HepG2 (cell line): ENCODE results near the gene PLD2. TPM values are rescaled to one million over a fixed set of nuclear protein-coding genes. Genes with fewer than 3 reads are reported as not detected.

ENCODE experiments used
- ARNTL ChIP-seq: sonication (generic); formaldehyde crosslinking; IDR thresholded peaks from 2 replicates; pipeline ENCODE4 v1.4.0; 2020; ENCODE audit warnings: mild to moderate bottlenecking, missing genetic modification reagents
- CAMTA2 ChIP-seq: sonication (generic); formaldehyde crosslinking; IDR thresholded peaks from 2 replicates; pipeline ENCODE4 v1.4.0; 2020; ENCODE audit warnings: mild to moderate bottlenecking, missing genetic modification reagents, borderline replicate concordance
- ESRRA ChIP-seq: sonication (generic); formaldehyde crosslinking; IDR thresholded peaks from 2 replicates; pipeline ENCODE4 v1.5.1; 2020; ENCODE audit warnings: mild to moderate bottlenecking, low read depth, missing genetic modification reagents
- HOXD1 ChIP-seq: sonication (generic); formaldehyde crosslinking; IDR thresholded peaks from 2 replicates; pipeline ENCODE4 v1.5.0; 2020; ENCODE audit warnings: missing genetic modification reagents
- ISL2 ChIP-seq: sonication (generic); formaldehyde crosslinking; IDR thresholded peaks from 2 replicates; pipeline ENCODE4 v1.5.0; 2020; ENCODE audit warnings: missing genetic modification reagents
- KLF16 ChIP-seq, 2 experiments: sonication (generic) in 1 of 2; formaldehyde crosslinking in 1 of 2; IDR thresholded peaks; 2 replicates each; pipeline versions ENCODE4 v1.6.1 to v1.8.0; 2016 to 2023; ENCODE audit warnings: missing genetic modification reagents in 2 of 2, missing compliant biosample characterization in 1 of 2
- NFKBIZ ChIP-seq: IDR thresholded peaks from 2 replicates; pipeline ENCODE4 v1.6.1; 2018; ENCODE audit warnings: missing genetic modification reagents, missing compliant biosample characterization
- REPIN1 ChIP-seq: sonication (generic); formaldehyde crosslinking; IDR thresholded peaks from 2 replicates; pipeline ENCODE4 v1.8.0; 2022; ENCODE audit warnings: missing genetic modification reagents, low read depth, mild to moderate bottlenecking, borderline replicate concordance
- RFXANK ChIP-seq: IDR thresholded peaks from 2 replicates; pipeline ENCODE4 v1.6.1; 2016
- RXRB ChIP-seq: IDR thresholded peaks from 2 replicates; pipeline ENCODE4 v1.6.1; 2016; ENCODE audit warnings: borderline replicate concordance, missing genetic modification reagents, missing compliant biosample characterization
- SAFB2 ChIP-seq: sonication (generic); formaldehyde crosslinking; IDR thresholded peaks from 2 replicates; pipeline ENCODE4 v1.5.1; 2020; ENCODE audit warnings: missing genetic modification reagents, low read depth, mild to moderate bottlenecking, borderline replicate concordance
- SP2 ChIP-seq: sonication (generic); formaldehyde crosslinking; IDR thresholded peaks from 2 replicates; pipeline ENCODE4 v1.5.1; 2020; ENCODE audit warnings: mild to moderate bottlenecking, missing genetic modification reagents
- ZBTB3 ChIP-seq: sonication (generic); formaldehyde crosslinking; IDR thresholded peaks from 2 replicates; pipeline ENCODE4 v1.4.0; 2020; ENCODE audit warnings: low read depth, mild to moderate bottlenecking, moderate library complexity, missing genetic modification reagents, borderline replicate concordance
- ZC3H13 ChIP-seq: sonication (generic); formaldehyde crosslinking; IDR thresholded peaks from 2 replicates; pipeline ENCODE4 v1.8.1; 2023; ENCODE audit warnings: mild to moderate bottlenecking, missing genetic modification reagents, moderate library complexity
- ZNF225 ChIP-seq: sonication (generic); formaldehyde crosslinking; IDR thresholded peaks from 2 replicates; pipeline ENCODE4 v1.4.0; 2020; ENCODE audit warnings: mild to moderate bottlenecking, missing genetic modification reagents
- ZNF274 ChIP-seq: sonication (generic); formaldehyde crosslinking; IDR thresholded peaks from 2 replicates; pipeline ENCODE4 v1.5.1; 2020; ENCODE audit warnings: mild to moderate bottlenecking, missing genetic modification reagents
- ZNF468 ChIP-seq: sonication (generic); formaldehyde crosslinking; IDR thresholded peaks from 2 replicates; pipeline ENCODE4 v1.8.0; 2022; ENCODE audit warnings: mild to moderate bottlenecking, moderate library complexity, missing genetic modification reagents
- ZNF563 ChIP-seq: sonication (generic); formaldehyde crosslinking; IDR thresholded peaks from 2 replicates; pipeline ENCODE4 v1.8.0; 2022; ENCODE audit warnings: mild to moderate bottlenecking, moderate library complexity, missing genetic modification reagents
- ZNF776 ChIP-seq: sonication (generic); formaldehyde crosslinking; IDR thresholded peaks from 2 replicates; pipeline ENCODE4 v1.4.0; 2020; ENCODE audit warnings: mild to moderate bottlenecking, missing genetic modification reagents
- ZNF878 ChIP-seq: sonication (generic); formaldehyde crosslinking; IDR thresholded peaks from 2 replicates; pipeline ENCODE4 v1.8.1; 2023; ENCODE audit warnings: mild to moderate bottlenecking, missing genetic modification reagents, moderate library complexity
- polyA plus RNA-seq, 8 experiments: library from polyadenylated mRNA; depleted of rRNA in 3 of 8; stranded (reverse) in 7 of 8; unstranded in 1 of 8; fragments of >200 nt; fragmentation: Illumina TruSeq in 4 of 8; extraction: Trizol in 4 of 8; gene quantifications; 2 replicates each; pipeline versions ENCODE4 v1.2.1 to v1.2.3, GENCODE V29; 2011 to 2016; ENCODE audit warnings: low read depth in 4 of 8, missing spikeins in 1 of 8, mixed read lengths in 1 of 8; ENCODE audit not compliant: insufficient read depth in 1 of 8
- total RNA-seq, 5 experiments: library from RNA; depleted of rRNA; stranded (reverse); fragments of >200 nt; fragmentation: Illumina TruSeq; extraction: Trizol; gene quantifications; 2 replicates each; pipeline ENCODE4 v1.2.3, GENCODE V29; 2016; ENCODE audit warnings: low read depth in 1 of 5
- TF ChIP-seq, protein P1 (sequence below): sonication (generic); formaldehyde crosslinking; IDR thresholded peaks from 2 replicates; pipeline ENCODE4 v1.4.0; 2020; ENCODE audit warnings: missing genetic modification reagents, mild to moderate bottlenecking, borderline replicate concordance
- TF ChIP-seq, protein P2 (sequence below): sonication (generic); formaldehyde crosslinking; IDR thresholded peaks from 2 replicates; pipeline ENCODE4 v1.9.0; 2022; ENCODE audit warnings: missing genetic modification reagents, mild to moderate bottlenecking, borderline replicate concordance
- TF ChIP-seq, protein P3 (sequence below), 2 experiments: IDR thresholded peaks; 2 replicates each; pipeline ENCODE4 v1.6.1; 2011 to 2012; ENCODE audit warnings: low read length in 2 of 2, borderline replicate concordance in 1 of 2, low read depth in 1 of 2, mild to moderate bottlenecking in 1 of 2, moderate library complexity in 1 of 2

Gene PLD2
- total and polyA plus RNA-seq, 2 of the 13 experiments (the other 11 are each of a cell fraction or from before 2014, with no cell fraction given): 13.4 to 29.7 TPM

DNA sequence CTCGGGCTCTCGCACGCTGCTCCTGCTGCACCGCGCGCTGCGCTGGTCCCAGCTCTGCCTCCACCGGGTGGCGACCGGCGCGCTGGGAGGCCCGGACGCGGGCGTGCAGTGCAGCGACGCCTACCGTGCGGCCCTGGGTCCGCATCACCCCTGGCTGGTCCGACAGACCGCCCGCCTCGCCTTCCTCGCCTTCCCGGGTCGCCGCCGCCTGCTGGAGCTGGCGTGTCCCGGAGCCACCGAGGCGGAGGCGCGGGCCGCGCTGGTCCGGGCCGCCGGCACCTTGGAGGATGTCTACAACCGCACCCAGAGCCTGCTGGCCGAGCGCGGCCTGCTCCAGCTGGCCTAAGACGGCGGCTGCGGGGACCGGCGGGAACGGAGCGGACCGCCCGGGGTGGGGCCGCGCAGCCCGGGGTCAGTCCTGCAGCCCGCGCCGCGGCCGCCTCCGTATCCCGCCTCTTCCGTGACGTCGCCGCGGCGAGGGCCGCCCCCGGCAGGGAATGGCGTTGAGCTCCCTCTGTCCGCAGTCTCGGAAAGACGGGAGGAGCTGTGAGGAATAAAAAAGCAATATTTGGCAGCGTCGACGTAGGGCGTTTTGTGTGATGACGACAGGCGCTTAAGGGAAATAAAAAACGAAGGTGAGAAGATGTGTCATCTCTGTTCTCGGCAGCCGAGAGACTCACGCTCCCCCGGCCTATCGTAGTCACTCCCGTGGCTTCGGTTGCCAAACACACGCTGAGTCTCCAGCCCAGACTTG is 16.8 kb upstream of the PLD2 start (continued):
- TF ChIP-seq SP2 (peak; percentile 60; the same call in 1 of the 2 replicates), ZC3H13 (CRISPR knock-in tag) (peak; percentile 97), ZNF878 (CRISPR knock-in tag) (peak; percentile 82; the same call in 1 of the 2 replicates), ZNF225 (CRISPR knock-in tag) (peak; percentile 67), REPIN1 (CRISPR knock-in tag) (no peak; the same call in 1 of the 2 replicates), ZNF468 (CRISPR knock-in tag) (peak; percentile 61; the same call in 1 of the 2 replicates), ISL2 (CRISPR knock-in tag) (no peak; the same call in 1 of the 2 replicates), NFKBIZ (no peak), RXRB (CRISPR knock-in tag) (0 out of 2 replicates have a peak, but pooled peaks have one; percentile 20), ZNF274 (CRISPR knock-in tag) (no peak), HOXD1 (CRISPR knock-in tag) (0 out of 2 replicates have a peak, but pooled peaks have one; percentile 23), RFXANK (0 out of 2 replicates have a peak, but pooled peaks have one; percentile 44), SAFB2 (CRISPR knock-in tag) (peak; percentile 73; the same call in 1 of the 2 replicates), CAMTA2 (CRISPR knock-in tag) (no peak), KLF16 (CRISPR knock-in tag; IDR thresholded peaks at IDR 0.05) (no peak; a peak in 1 of 4 replicates), ZBTB3 (CRISPR knock-in tag) (no peak), ZNF776 (CRISPR knock-in tag) (peak; percentile 27; the same call in 1 of the 2 replicates), ZNF563 (peak; percentile 85), ESRRA (0 out of 2 replicates have a peak, but pooled peaks have one; percentile 13), ARNTL (CRISPR knock-in tag) (no peak)
- TF ChIP-seq, protein P1, sequence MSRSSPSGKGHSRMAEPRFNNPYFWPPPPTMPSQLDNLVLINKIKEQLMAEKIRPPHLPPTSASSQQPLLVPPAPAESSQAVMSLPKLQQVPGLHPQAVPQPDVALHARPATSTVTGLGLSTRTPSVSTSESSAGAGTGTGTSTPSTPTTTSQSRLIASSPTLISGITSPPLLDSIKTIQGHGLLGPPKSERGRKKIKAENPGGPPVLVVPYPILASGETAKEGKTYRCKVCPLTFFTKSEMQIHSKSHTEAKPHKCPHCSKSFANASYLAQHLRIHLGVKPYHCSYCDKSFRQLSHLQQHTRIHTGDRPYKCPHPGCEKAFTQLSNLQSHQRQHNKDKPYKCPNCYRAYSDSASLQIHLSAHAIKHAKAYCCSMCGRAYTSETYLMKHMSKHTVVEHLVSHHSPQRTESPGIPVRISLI: peak; percentile 31; the same call in 1 of the 2 replicates
- TF ChIP-seq, protein P2, sequence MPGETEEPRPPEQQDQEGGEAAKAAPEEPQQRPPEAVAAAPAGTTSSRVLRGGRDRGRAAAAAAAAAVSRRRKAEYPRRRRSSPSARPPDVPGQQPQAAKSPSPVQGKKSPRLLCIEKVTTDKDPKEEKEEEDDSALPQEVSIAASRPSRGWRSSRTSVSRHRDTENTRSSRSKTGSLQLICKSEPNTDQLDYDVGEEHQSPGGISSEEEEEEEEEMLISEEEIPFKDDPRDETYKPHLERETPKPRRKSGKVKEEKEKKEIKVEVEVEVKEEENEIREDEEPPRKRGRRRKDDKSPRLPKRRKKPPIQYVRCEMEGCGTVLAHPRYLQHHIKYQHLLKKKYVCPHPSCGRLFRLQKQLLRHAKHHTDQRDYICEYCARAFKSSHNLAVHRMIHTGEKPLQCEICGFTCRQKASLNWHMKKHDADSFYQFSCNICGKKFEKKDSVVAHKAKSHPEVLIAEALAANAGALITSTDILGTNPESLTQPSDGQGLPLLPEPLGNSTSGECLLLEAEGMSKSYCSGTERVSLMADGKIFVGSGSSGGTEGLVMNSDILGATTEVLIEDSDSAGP (CRISPR knock-in tag): peak; percentile 84
- TF ChIP-seq, protein P3, sequence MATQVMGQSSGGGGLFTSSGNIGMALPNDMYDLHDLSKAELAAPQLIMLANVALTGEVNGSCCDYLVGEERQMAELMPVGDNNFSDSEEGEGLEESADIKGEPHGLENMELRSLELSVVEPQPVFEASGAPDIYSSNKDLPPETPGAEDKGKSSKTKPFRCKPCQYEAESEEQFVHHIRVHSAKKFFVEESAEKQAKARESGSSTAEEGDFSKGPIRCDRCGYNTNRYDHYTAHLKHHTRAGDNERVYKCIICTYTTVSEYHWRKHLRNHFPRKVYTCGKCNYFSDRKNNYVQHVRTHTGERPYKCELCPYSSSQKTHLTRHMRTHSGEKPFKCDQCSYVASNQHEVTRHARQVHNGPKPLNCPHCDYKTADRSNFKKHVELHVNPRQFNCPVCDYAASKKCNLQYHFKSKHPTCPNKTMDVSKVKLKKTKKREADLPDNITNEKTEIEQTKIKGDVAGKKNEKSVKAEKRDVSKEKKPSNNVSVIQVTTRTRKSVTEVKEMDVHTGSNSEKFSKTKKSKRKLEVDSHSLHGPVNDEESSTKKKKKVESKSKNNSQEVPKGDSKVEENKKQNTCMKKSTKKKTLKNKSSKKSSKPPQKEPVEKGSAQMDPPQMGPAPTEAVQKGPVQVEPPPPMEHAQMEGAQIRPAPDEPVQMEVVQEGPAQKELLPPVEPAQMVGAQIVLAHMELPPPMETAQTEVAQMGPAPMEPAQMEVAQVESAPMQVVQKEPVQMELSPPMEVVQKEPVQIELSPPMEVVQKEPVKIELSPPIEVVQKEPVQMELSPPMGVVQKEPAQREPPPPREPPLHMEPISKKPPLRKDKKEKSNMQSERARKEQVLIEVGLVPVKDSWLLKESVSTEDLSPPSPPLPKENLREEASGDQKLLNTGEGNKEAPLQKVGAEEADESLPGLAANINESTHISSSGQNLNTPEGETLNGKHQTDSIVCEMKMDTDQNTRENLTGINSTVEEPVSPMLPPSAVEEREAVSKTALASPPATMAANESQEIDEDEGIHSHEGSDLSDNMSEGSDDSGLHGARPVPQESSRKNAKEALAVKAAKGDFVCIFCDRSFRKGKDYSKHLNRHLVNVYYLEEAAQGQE (IDR thresholded peaks at IDR 0.05; ENCODE audit: borderline replicate concordance in 1 of 2, low read depth in 1 of 2, low read length in 2 of 2): no peak
